Measurements from ENCODE around the gene COG7. TPM values are rescaled to one million over a fixed set of nuclear protein-coding genes. Genes with fewer than 3 reads are reported as not detected.

Gene COG7
- total RNA-seq, 1 experiment from 2014 or later, result 38.3 TPM

GRCh38 chr16:23397464-23397863, 55.5 kb downstream of the COG7 start:
- CTCF ChIA-PET, result no interaction called here
- H2AFZ ChIP-seq, result no peak overlapping the region
- POLR2A ChIA-PET (ENCODE audit: unreplicated experiment), result no interaction called here
- H3K9me2 ChIP-seq (ENCODE audit: insufficient read depth), result no peaks in the 10 kb centered on the region
- intact Hi-C loops (cut with micrococcal nuclease; ENCODE audit: unreplicated experiment), result no loop called here
- 0 out of 2 replicates have a peak, but pooled peaks cover 5% of the 10 kb centered on the region for H3K36me3 ChIP-seq (ENCODE audit: low read depth)
- no peaks in the 10 kb centered on the region for H3K79me2 ChIP-seq (ENCODE audit: low read depth)
- H3K27me3 ChIP-seq (ENCODE audit: insufficient read depth, low read depth), result no peaks in the 10 kb centered on the region
- no peak for DNase-seq
- H3K4me2 ChIP-seq, result no peak overlapping the region
- BruUV-seq (replicated peaks), result no TSS peak
- no peak overlapping the region for H3K27ac ChIP-seq
- no peak for TF ChIP-seq CTCF (conservative IDR thresholded peaks at IDR 0.05)
- no peak for TF ChIP-seq EZH2 (IDR thresholded peaks at IDR 0.05; ENCODE audit: low read depth)
- 0 out of 2 replicates have a peak, but pooled peaks cover 5% of the 10 kb centered on the region for H3F3A ChIP-seq (ENCODE audit: insufficient read depth, low read depth)
- H3K9me3 ChIP-seq (ENCODE audit: insufficient read depth, low read depth), result no peaks in the 10 kb centered on the region
- H4K20me1 ChIP-seq (ENCODE audit: insufficient read depth), result no peaks in the 10 kb centered on the region
- H3K4me3 ChIP-seq, result no peak overlapping the region
- H3K4me1 ChIP-seq (replicated peaks; ENCODE audit: insufficient read depth), result no peaks in the 10 kb centered on the region

GRCh38 chr16:23395732-23396131, 57.3 kb downstream of the COG7 start:
- BruUV-seq (replicated peaks), result no TSS peak
- intact Hi-C loops (cut with micrococcal nuclease; ENCODE audit: unreplicated experiment), result no loop called here
- Histone ChIP-seq H3K36me3 (ENCODE audit: low read depth) (no peaks in the 10 kb centered on the region; the same call in 1 of the 2 replicates), H3K4me2 (no peak overlapping the region), H2AFZ (no peak overlapping the region), H3K27me3 (ENCODE audit: insufficient read depth, low read depth) (no peaks in the 10 kb centered on the region), H4K20me1 (ENCODE audit: insufficient read depth) (no peaks in the 10 kb centered on the region), H3K4me3 (no peak overlapping the region), H3K9me2 (ENCODE audit: insufficient read depth) (no peaks in the 10 kb centered on the region), H3K27ac (no peak overlapping the region), H3K9me3 (ENCODE audit: insufficient read depth, low read depth) (no peaks in the 10 kb centered on the region), H3F3A (ENCODE audit: insufficient read depth, low read depth) (0 out of 2 replicates have a peak, but pooled peaks cover 5% of the 10 kb centered on the region), H3K79me2 (ENCODE audit: low read depth) (no peaks in the 10 kb centered on the region), H3K4me1 (replicated peaks; ENCODE audit: insufficient read depth) (no peaks in the 10 kb centered on the region)
- ChIA-PET CTCF (no interaction called here), POLR2A (ENCODE audit: unreplicated experiment) (no interaction called here)
- TF ChIP-seq EZH2 (IDR thresholded peaks at IDR 0.05; ENCODE audit: low read depth), result no peak
- TF ChIP-seq CTCF (conservative IDR thresholded peaks at IDR 0.05), result no peak
- DNase-seq, result no peak

GRCh38 chr16:23394141-23394831, 58.7 kb downstream of the COG7 start:
- ChIA-PET CTCF (no interaction called here), POLR2A (ENCODE audit: unreplicated experiment) (interaction anchor here (0.7 kb wide), 1 partner anchor 1318 kb away, joined by 3 read pairs; no protein-coding TSS in a partner anchor)
- no peak overlapping the region for H3K4me2 ChIP-seq
- H4K20me1 ChIP-seq (ENCODE audit: insufficient read depth), result no peaks in the 10 kb centered on the region
- H3K79me2 ChIP-seq (ENCODE audit: low read depth), result no peaks in the 10 kb centered on the region
- no peak overlapping the region for H3K4me3 ChIP-seq
- no peaks in the 10 kb centered on the region for H3K27me3 ChIP-seq (ENCODE audit: insufficient read depth, low read depth)
- no peak for TF ChIP-seq CTCF (conservative IDR thresholded peaks at IDR 0.05)
- TF ChIP-seq EZH2 (IDR thresholded peaks at IDR 0.05; ENCODE audit: low read depth), result no peak
- H3K9me3 ChIP-seq (ENCODE audit: insufficient read depth, low read depth), result no peaks in the 10 kb centered on the region
- no peaks in the 10 kb centered on the region for H3K4me1 ChIP-seq (replicated peaks; ENCODE audit: insufficient read depth)
- no peaks in the 10 kb centered on the region; the same call in 1 of the 2 replicates for H3K36me3 ChIP-seq (ENCODE audit: low read depth)
- H3K27ac ChIP-seq, result no peak overlapping the region
- no TSS peak for BruUV-seq (replicated peaks)
- DNase-seq, result no peak
- no peak overlapping the region for H2AFZ ChIP-seq
- H3K9me2 ChIP-seq (ENCODE audit: insufficient read depth), result no peaks in the 10 kb centered on the region
- intact Hi-C loops (cut with micrococcal nuclease; ENCODE audit: unreplicated experiment), result no loop called here
- H3F3A ChIP-seq (ENCODE audit: insufficient read depth, low read depth), result 0 out of 2 replicates have a peak, but pooled peaks cover 5% of the 10 kb centered on the region
